GM12892 (cell line): ENCODE measurements around the gene PDILT.

Experiments
- POLR2A ChIP-seq: IDR thresholded peaks from 2 replicates; pipeline ENCODE4 v1.6.1; 2011; ENCODE audit warnings: low read depth, low read length, control low read depth
- POLR2AphosphoS5 ChIP-seq: IDR thresholded peaks from 2 replicates; pipeline ENCODE4 v1.6.1; 2011; ENCODE audit warnings: low read depth, low read length, control low read depth
- TAF1 ChIP-seq: IDR thresholded peaks from 2 replicates; pipeline ENCODE4 v1.6.1; 2011; ENCODE audit warnings: low read depth, mild to moderate bottlenecking, control low read depth, low read length, borderline replicate concordance

DNA sequence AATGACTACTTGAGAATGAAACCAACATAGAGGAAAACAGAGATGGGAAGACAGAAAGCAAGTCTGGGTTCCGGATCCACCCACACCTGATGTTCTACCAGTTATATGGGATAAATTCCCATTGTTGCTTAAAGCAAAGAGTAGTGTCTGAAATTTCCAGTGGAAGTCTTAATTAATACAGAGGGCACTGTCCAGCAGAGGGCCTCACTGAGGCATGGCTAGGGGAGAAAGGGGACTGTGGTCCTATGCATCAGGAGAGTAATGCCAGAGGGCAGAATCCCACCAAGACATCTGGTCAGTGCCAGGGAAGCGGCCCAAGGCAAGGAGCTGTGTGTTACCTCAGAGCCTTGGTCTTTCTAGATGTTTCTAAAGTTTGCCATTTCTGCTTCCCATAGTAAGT lies 44.5 kb downstream of the PDILT start:
- TF ChIP-seq POLR2AphosphoS5: no peak
- no peak for TF ChIP-seq POLR2A
- no peak for TF ChIP-seq TAF1
